Measurements from ENCODE around the gene LHFPL6.
A peak's percentile ranks its signal among the peaks of the same experiment; 100 is the strongest.

DNA sequence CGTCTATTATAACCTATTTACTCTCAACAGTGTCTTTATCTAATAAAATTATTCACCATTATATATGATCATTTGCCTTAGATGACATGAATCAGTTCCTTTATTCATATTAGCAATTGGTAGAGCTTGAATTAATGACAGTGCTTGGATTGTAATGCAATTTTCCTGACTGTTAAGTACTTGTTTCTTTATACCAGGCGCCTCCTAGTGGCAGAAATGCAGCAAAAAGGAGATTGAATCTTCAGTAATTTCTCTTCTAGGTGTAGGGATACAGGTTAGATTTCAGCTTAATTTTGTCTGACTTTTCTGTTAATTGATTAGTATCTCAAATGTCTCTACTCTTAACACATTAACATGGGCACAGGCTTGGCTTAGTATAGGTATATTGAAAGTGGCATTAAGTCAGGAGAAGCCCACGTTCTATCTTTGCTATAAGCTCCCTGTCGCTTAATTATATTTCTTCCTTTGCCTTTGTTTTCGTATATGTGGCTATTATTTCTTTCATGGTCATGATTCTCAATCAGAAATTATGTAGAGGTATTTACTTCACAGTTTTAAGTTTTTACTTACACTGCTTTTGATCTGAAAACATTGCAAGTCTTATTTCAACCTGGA, 9.1 kb upstream of the LHFPL6 start:
- TF ChIP-seq, protein P1, sequence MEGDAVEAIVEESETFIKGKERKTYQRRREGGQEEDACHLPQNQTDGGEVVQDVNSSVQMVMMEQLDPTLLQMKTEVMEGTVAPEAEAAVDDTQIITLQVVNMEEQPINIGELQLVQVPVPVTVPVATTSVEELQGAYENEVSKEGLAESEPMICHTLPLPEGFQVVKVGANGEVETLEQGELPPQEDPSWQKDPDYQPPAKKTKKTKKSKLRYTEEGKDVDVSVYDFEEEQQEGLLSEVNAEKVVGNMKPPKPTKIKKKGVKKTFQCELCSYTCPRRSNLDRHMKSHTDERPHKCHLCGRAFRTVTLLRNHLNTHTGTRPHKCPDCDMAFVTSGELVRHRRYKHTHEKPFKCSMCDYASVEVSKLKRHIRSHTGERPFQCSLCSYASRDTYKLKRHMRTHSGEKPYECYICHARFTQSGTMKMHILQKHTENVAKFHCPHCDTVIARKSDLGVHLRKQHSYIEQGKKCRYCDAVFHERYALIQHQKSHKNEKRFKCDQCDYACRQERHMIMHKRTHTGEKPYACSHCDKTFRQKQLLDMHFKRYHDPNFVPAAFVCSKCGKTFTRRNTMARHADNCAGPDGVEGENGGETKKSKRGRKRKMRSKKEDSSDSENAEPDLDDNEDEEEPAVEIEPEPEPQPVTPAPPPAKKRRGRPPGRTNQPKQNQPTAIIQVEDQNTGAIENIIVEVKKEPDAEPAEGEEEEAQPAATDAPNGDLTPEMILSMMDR (IDR thresholded peaks at IDR 0.05), result peak; percentile 99
- TF ChIP-seq EZH2phosphoT487 (IDR thresholded peaks at IDR 0.05), result no peak
